Stomach smooth muscle (tissue), 2 donors: ENCODE measurements around the gene POU5F2.

Source experiments
- H3K27ac ChIP-seq: one replicate; pipeline ENCODE4 v1.7.0; 2013; ENCODE audit warnings: mild to moderate bottlenecking, low read length, inconsistent platforms
- H3K27me3 ChIP-seq, 2 donors: one replicate each; pipeline ENCODE4 v1.7.0; 2013; ENCODE audit warnings: low read length in 2 of 2; ENCODE audit not compliant: insufficient read depth in 2 of 2, control insufficient read depth in 1 of 2
- H3K36me3 ChIP-seq, 2 donors: one replicate each; pipeline ENCODE4 v1.7.0; 2013; ENCODE audit warnings: low read length in 2 of 2; ENCODE audit not compliant: control insufficient read depth in 2 of 2, insufficient read depth in 2 of 2
- H3K4me1 ChIP-seq: one replicate; pipeline ENCODE4 v1.7.0; 2013; ENCODE audit warnings: low read length; ENCODE audit not compliant: control insufficient read depth, insufficient read depth
- H3K4me3 ChIP-seq, 2 donors: one replicate each; pipeline ENCODE4 v1.7.0; 2013; ENCODE audit warnings: low read length in 2 of 2
- H3K9ac ChIP-seq, 2 donors: one replicate each; pipeline ENCODE4 v1.7.0; 2013; ENCODE audit warnings: low read length in 2 of 2, mild to moderate bottlenecking in 1 of 2
- H3K9me3 ChIP-seq, 2 donors: one replicate each; pipeline ENCODE4 v1.7.0; 2013; ENCODE audit warnings: low read length in 2 of 2; ENCODE audit not compliant: control insufficient read depth in 2 of 2
- donor health status: healthy.
- donor health status: Pancreatic carcinoma.

POU5F2 gene

DNA sequence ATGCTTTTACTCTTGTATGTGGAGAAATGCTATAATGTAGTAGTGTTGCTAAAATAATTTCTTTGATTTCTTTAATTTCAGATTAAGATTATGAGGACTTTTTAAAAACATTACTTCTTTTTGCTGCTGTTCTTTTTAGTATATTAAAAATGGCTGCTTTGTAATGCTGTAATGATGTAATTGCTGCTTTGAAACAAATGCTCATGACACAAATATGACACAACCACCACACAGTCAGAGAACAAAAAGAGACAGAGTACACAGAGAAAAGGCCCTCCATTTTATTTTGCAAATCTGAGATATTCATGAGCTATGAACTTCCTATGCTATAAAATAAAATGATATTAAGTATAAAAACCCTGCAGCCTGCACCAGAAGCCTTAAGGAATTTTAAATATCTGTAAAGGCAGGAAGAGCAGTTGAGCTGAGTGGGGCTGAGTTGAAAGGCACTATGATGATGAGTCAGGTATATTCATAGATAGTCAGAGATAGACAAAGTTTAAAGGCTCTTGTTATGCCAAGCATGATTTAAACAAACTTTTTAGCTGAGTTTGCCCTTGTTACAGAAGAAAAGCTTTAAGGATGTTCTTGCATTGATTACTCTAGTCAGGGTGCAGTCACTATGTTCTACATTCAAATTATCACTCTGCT is 5.1 kb upstream of the POU5F2 start:
- H3K27me3 ChIP-seq = no peaks in the 10 kb centered on the region
- no peaks in the 10 kb centered on the region for H3K9me3 ChIP-seq
- no peaks in the 10 kb centered on the region for H3K4me1 ChIP-seq
- no peak overlapping the region for H3K9ac ChIP-seq
- no peak overlapping the region for H3K27ac ChIP-seq
- no peaks in the 10 kb centered on the region for H3K36me3 ChIP-seq
- H3K4me3 ChIP-seq = no peak overlapping the region

DNA sequence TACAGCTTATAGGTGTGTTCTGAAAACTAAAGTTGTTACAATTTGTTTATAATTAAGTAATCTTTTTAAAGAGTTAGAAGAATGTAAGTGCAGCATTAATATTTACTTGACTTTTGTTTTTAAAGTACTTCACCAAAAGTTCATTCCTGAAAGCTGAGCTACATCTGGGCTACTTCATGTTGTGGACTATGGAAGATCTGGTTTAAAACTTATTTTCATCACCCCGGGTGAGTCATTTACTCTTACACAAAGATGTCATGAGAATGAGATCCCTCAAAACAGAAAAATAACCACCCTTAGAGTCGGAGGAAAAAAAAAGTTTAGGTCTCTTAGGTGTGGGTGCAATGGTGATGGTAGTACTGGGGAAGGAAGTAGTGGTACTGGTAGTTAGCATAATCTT is 5.1 kb downstream of the POU5F2 start:
- Histone ChIP-seq H3K27ac (no peak overlapping the region), H3K27me3 (no peaks in the 10 kb centered on the region), H3K4me1 (no peaks in the 10 kb centered on the region), H3K9ac (no peak overlapping the region), H3K4me3 (no peak overlapping the region), H3K9me3 (no peaks in the 10 kb centered on the region), H3K36me3 (no peaks in the 10 kb centered on the region)

DNA sequence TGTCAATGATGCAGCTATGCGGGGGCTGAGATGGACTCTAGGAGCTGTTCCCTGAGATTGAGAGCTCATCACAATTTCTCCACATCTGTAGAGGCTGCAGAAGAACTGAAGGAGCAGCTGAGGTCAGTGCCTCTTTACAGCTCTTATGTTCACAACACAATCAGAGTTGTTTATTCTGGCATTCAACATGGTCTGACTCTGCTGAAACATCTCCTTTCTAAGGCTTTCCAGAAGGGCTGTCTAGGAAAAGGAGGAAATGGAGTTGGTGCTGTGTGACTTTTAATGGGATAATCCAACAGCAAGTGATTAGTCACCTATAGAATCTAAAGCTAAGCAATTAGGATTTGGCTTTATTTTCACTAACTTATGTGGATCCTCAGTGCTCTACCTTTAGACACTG is 6.0 kb downstream of the POU5F2 start:
- Histone ChIP-seq H3K36me3 (no peaks in the 10 kb centered on the region), H3K27me3 (no peaks in the 10 kb centered on the region), H3K4me3 (no peak overlapping the region), H3K9me3 (no peaks in the 10 kb centered on the region), H3K9ac (no peak overlapping the region), H3K4me1 (no peaks in the 10 kb centered on the region), H3K27ac (no peak overlapping the region)

DNA sequence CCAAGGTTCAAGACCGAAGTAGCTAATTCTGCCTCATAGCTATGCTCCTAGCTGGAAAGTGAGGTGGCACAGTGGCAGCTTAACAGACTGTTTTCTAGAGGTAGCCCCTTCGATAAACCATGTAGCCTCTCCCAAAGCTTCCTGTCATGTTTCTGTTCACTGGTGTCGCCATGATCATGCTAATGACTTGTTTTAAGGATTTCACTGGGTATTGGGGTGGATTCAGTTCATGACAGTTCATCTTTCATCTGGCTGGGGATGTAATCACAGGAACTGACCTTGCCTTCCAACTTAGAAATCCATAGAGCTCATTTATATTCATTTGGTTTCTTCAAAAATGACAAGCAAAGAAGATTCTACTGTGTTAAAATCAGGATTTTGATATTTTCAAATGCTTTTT is 9.4 kb downstream of the POU5F2 start:
- Histone ChIP-seq H3K27ac (no peak overlapping the region), H3K36me3 (no peaks in the 10 kb centered on the region), H3K9me3 (no peaks in the 10 kb centered on the region), H3K4me1 (no peaks in the 10 kb centered on the region), H3K4me3 (no peak overlapping the region), H3K27me3 (no peaks in the 10 kb centered on the region), H3K9ac (no peak overlapping the region)

DNA sequence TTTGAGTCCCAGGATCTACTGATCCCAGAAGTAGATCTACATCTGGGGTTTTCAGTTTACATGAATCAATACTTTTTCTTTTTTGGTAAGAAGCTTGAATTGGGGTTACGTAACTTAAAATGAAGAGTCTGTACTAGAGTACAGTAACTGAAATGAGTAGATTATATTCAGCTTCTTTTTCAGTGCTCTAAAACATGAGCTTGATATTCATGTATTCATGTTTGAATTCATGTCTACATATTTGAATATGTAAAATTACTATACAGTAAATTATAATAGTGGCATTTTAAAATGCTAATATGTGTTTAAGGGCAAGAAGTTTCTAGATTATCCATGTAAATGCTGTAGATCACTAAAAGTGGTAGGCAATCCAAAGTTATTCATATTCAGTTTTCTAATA is 14.8 kb downstream of the POU5F2 start:
- no peak overlapping the region for H3K9ac ChIP-seq
- H3K27ac ChIP-seq = no peak overlapping the region
- H3K27me3 ChIP-seq = no peaks in the 10 kb centered on the region
- H3K36me3 ChIP-seq = no peaks in the 10 kb centered on the region
- H3K4me3 ChIP-seq = no peak overlapping the region
- H3K4me1 ChIP-seq = no peaks in the 10 kb centered on the region
- no peaks in the 10 kb centered on the region for H3K9me3 ChIP-seq

DNA sequence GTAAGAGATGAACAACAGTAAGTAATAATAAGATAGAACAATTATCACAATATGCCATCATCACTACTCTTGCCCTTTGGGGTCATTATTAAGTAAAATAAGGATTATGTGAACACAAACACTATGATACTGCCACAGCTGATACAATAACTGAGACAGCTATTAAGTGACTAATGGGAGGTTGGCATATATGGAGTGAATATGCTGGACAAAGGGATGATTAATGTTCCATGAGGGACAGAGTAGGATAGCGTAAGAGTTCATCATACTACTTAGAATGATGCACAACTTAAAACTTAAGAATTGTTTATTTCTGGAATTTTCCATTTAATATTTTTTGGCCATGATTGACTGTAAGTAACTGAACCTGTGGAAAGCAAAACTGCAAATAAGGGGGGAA is 16.6 kb downstream of the POU5F2 start:
- H3K4me3 ChIP-seq = no peak overlapping the region
- H3K27ac ChIP-seq = no peak overlapping the region
- H3K9ac ChIP-seq = no peak overlapping the region
- H3K27me3 ChIP-seq = no peaks in the 10 kb centered on the region
- H3K9me3 ChIP-seq = no peaks in the 10 kb centered on the region
- H3K4me1 ChIP-seq = no peaks in the 10 kb centered on the region
- H3K36me3 ChIP-seq = no peaks in the 10 kb centered on the region

DNA sequence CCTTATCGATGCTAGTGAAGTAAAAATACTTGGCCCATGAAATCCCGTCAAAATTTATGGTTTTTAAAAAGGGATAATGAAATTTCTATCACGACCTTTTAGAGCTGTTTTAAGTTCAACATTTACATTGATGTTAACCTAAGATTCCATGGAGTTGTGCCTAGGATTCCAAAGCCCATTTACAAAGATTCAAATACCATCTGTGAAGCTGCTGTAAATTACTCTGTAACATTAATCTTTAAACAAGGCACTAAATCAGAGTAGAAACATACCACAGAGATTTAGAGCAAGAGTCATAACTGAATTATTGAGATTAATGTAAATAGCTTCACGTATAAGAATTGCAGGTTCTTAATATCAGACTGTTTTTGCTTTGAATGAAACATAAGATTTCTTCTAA is 17.7 kb downstream of the POU5F2 start:
- no peaks in the 10 kb centered on the region for H3K36me3 ChIP-seq
- no peaks in the 10 kb centered on the region for H3K27me3 ChIP-seq
- no peak overlapping the region for H3K27ac ChIP-seq
- no peaks in the 10 kb centered on the region for H3K4me1 ChIP-seq
- no peak overlapping the region for H3K9ac ChIP-seq
- no peak overlapping the region for H3K4me3 ChIP-seq
- no peaks in the 10 kb centered on the region for H3K9me3 ChIP-seq

DNA sequence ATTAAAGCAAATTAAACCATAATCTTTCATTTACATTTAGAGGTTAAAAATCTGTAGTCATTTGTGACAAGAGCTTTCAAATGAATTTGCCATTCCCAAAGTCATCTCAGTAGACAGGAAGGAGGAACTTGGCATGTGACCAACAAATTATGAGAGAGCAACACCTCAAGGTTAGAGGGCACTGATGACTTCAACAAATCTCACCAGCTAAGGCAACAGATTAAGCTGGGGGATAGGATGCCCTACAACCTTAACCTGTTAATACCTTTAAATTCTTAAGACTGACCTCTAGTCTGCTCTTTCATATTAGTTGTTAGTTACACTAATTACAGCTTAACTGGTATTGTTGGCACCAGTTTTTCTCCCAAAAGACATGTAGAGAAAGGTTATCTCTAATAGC is 18.4 kb downstream of the POU5F2 start:
- Histone ChIP-seq H3K27ac (no peak overlapping the region), H3K4me1 (no peaks in the 10 kb centered on the region), H3K9ac (no peak overlapping the region), H3K4me3 (no peak overlapping the region), H3K27me3 (no peaks in the 10 kb centered on the region), H3K36me3 (no peaks in the 10 kb centered on the region), H3K9me3 (no peaks in the 10 kb centered on the region)

DNA sequence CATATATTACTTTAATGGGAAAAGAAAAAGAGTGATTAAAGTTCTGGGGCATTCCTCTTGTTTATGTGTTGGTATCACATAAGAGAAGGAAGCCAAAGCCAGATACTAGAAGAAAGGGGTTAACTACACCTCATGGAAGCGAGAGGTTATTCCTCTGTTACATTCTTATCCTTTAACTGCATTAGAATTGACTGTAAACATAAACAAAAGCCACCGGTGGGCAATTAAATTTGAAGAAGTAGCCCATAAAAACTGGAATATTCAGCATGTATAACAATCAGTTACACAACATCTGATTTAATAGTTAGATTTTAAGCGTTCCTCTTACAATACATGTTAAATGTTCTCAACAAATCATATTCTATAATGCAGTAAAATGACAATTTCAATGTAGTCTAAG is 18.8 kb downstream of the POU5F2 start:
- Histone ChIP-seq H3K4me3 (no peak overlapping the region), H3K36me3 (no peaks in the 10 kb centered on the region), H3K9ac (no peak overlapping the region), H3K27me3 (no peaks in the 10 kb centered on the region), H3K9me3 (no peaks in the 10 kb centered on the region), H3K27ac (no peak overlapping the region), H3K4me1 (no peaks in the 10 kb centered on the region)

DNA sequence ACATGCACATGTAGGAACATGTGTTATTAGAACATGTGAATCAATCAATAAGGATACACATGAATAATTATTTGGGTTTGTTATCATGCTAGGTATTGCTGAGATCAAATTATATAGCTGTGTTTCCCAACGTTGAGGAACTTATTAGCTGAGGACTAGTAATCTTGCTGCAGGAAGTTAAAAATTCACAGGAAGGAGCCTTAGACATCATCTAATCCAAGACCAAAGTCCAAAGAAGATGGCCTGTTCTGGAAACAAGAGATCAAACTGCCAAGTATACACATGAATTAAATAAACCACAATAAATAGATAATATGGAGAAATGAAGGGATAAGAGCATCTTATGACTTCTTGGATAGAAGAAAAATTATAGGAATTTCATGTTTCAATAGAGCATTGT is 19.9 kb downstream of the POU5F2 start:
- H3K4me3 ChIP-seq = no peak overlapping the region
- H3K36me3 ChIP-seq = no peaks in the 10 kb centered on the region
- no peak overlapping the region for H3K27ac ChIP-seq
- no peak overlapping the region for H3K9ac ChIP-seq
- H3K9me3 ChIP-seq = no peaks in the 10 kb centered on the region
- H3K27me3 ChIP-seq = no peaks in the 10 kb centered on the region
- no peaks in the 10 kb centered on the region for H3K4me1 ChIP-seq

DNA sequence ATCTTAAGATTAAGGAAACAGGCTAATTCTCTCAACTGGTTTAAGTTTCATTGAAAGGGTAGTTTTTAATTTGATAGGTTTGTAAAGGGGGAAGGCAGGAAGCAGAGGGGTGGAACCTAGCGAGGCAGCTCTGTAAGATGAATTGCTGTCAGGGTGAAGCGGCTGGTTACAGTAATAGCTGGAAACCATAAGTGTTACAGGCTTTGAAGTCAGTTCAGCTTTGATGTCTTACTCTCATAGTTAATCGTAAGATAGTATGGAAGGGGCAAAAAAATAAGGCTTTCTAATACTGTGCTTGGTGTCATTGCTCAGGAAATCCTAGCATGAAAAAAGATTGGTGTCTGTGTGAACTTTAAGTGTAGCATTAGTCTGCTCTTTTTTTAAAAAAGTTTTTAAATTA is 20.3 kb downstream of the POU5F2 start:
- H3K9ac ChIP-seq = no peak overlapping the region
- no peaks in the 10 kb centered on the region for H3K9me3 ChIP-seq
- H3K4me3 ChIP-seq = no peak overlapping the region
- H3K27ac ChIP-seq = no peak overlapping the region
- H3K27me3 ChIP-seq = no peaks in the 10 kb centered on the region
- no peaks in the 10 kb centered on the region for H3K36me3 ChIP-seq
- H3K4me1 ChIP-seq = no peaks in the 10 kb centered on the region
